GM15510 (cell line): ENCODE results near the gene CANT1.

Experiments used
- POLR2A ChIP-seq: IDR thresholded peaks from 3 replicates; pipeline ENCODE4 v1.6.1; 2011; ENCODE audit warnings: borderline replicate concordance; ENCODE audit not compliant: insufficient read length; ENCODE audit errors: extremely low read depth

The CANT1 gene

GRCh38 chr17:78973792-78974520 is 35.6 kb downstream of the CANT1 start:
- TF ChIP-seq POLR2A, result no peak

GRCh38 chr17:78973196-78973595 is 36.4 kb downstream of the CANT1 start:
- TF ChIP-seq POLR2A, result no peak

- no peak for TF ChIP-seq POLR2A
Observed at GRCh38 chr17:78972507-78973105, 37.0 kb downstream of the CANT1 start.

- TF ChIP-seq POLR2A, result no peak
Observed at GRCh38 chr17:78971756-78972506, 37.6 kb downstream of the CANT1 start.

- no peak for TF ChIP-seq POLR2A
Observed at GRCh38 chr17:78970834-78971755, 38.5 kb downstream of the CANT1 start.

GRCh38 chr17:78969865-78970264 is 39.7 kb downstream of the CANT1 start:
- TF ChIP-seq POLR2A, result no peak

GRCh38 chr17:78967782-78968362 is 41.7 kb downstream of the CANT1 start:
- no peak for TF ChIP-seq POLR2A

- TF ChIP-seq POLR2A, result no peak
Observed at GRCh38 chr17:78966910-78967600, 42.5 kb downstream of the CANT1 start.

GRCh38 chr17:78966123-78966813 is 43.3 kb downstream of the CANT1 start:
- no peak for TF ChIP-seq POLR2A

GRCh38 chr17:78965491-78965924 is 44.1 kb downstream of the CANT1 start:
- no peak for TF ChIP-seq POLR2A

- no peak for TF ChIP-seq POLR2A
Observed at GRCh38 chr17:78963378-78963777, 46.2 kb downstream of the CANT1 start.

- TF ChIP-seq POLR2A, result no peak
Observed at GRCh38 chr17:78962345-78962983, 47.1 kb downstream of the CANT1 start.

GRCh38 chr17:78961571-78961970 is 48.0 kb downstream of the CANT1 start:
- no peak for TF ChIP-seq POLR2A
